Effector CD4-positive, alpha-beta T cell (primary cell): Measurements from ENCODE around the gene STRA6.

Experiments
- DNase-seq: peaks from one replicate; pipeline ENCODE4 v3.0.0-alpha.2; 2020

Gene STRA6

DNA sequence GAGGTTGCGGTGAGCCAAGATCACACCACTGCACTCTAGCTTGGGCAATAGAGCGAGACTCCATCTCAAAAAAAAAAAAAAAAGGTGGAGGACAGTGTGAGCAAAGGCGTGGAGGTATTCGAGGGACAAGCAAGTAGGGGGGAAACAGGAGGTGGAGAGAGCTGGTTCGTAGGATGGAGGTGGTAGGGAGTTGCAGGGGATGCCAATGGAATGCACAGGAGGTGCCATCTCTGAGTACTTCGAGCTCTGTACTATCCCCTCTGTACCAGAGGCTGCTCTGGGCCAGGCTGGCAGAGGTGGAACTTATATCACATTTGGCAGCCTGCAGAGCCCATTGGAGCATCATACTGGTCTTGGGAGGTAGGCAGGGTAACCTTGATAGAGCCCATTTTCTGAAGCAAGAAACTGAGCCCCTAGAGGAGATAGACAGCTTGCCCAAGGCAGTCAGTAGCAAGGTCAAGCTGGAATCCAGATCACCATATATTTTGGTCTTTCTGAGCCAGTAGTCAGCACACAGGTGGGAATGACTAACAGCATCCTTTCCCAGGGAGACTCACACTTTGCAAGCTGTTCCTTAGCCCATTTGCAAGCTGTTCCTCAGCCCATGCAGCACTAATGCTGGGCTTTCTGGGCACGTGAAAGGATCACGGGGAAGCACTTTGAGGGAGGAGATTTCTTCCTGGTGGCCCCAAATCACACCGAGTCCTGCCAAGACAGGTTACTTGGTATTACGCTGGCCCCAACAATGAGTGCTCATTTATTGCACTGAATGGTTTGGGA is 24.4 kb upstream of the STRA6 start:
- no peak for DNase-seq

GRCh38 chr15:74225928-74226327 is 23.3 kb upstream of the STRA6 start:
- no peak for DNase-seq

DNA sequence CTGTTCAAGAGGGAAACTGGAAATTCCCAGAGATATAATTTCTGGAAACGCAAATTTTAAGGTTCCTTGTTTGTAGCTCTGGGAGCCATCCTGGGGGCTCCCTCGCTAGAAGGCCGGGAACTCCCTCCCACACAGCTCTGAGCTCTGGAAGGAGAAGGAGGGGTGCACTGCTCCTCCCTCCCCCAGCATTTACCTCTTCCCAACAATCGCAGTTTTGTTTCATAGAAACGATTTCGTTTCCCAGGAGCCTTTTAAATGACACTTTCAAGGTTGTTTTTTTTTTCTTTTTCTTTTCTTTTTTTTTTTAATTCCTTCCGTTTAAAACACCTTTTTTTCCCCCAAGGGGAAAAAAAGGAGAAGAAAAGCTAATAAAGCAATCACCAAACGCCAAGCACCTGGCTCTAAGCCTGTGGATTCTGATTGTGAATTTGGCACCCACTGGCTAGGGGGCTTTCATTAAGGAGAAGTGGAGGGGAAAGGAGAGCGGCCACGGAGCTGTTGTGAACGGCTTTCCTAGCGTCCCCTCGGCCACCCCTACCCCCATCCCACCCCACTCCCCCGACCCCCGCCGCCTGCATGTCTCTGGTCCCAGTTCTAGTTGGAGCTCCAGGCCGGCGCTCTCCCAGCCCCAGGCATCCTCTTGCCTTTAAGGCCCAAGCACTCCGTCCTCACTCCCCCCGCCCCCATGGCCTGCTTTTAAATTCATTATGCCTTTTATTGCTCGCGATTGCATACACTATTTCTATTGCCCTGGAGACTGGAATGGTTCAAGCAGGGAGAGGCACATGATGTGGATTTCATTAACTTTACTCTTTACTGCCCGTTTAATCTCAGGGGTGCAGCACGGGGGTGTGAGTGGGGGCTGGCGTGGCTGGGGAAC is 19.9 kb upstream of the STRA6 start:
- DNase-seq = no peak

GRCh38 chr15:74221399-74222239 is 19.0 kb upstream of the STRA6 start:
- DNase-seq = no peak

DNA sequence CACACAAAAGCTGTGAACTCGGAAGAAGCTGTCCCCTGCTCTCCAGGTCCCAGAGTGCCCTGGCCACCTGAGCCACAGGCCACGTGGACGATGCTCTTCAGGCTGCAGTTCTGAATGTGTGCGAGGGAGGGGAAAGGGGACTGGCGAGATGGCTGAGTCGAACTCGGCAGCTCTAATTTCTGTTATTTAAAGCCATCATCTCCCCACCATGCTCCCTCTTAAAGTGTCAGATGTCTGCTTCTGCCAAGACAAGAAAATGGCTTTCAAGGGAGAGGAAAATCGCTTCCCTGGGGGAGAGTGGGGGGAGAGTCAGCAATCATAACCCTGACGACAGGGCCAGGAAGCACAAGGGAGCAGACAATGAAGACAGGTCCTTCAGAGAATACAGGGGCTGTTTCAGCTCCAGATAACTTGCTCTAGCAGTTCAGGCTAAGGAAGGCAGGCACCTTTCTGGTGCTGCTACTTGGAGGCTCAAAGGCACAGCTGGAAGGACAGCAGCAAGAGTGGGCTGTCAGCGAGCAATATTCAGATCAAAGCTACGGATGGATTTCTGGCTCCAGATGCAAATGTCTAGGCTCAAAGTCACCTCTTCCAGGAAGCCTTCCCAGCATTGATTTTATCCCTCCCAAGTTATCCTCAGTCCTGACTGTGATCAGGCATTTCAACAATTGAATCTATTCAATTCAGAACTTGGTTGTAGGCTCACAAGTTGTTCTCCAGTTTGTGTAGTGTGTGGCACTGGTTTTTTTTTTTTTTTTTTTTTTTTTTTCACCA is 18.1 kb upstream of the STRA6 start:
- DNase-seq = no peak

DNA sequence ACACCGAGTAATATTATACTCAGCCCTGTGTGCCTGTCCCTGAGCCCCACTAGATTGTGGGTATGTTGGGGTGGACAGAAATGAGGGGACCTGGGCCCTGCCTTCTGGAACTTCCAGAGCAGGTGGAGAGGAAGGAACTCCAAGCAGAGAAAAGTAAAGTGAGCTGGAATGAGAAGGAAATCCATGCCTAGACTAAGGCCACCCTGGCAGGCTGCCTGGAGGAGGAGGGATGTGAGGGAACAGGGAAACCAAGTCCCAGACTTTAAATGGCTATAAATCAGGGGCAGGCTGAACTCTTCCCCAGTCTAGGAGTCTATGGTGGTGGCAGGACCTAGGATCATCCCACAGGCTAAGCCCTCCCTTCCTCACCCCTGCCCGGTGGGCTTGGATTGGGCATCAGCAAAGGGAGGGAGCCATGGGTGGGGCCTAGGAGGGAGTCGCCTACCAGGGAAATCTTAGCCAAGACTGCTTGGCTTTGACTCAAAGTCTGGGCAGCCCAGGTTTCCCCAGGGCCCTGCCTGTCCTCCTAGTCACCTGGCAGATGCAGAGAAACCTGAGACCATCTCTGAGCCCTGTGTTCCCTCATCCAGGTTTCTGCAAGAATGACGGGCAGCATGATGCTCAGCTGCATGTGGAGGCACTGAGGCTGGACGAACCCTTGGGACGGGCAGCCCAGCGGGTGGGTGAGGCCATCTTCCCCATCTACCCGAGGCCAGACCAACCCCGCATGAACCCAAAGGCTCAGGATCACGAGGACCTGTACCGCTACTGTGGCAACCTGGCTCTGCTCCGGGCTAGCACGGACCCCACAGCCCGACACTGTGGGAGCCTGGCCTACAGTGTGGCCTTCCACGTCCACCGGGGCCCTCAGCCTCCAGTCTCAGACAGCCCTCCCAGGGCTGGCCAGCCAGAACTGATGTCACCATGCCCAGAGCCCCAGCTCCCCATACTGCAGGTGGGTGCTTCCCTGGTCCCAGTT is 15.6 kb upstream of the STRA6 start:
- DNase-seq = no peak

DNA sequence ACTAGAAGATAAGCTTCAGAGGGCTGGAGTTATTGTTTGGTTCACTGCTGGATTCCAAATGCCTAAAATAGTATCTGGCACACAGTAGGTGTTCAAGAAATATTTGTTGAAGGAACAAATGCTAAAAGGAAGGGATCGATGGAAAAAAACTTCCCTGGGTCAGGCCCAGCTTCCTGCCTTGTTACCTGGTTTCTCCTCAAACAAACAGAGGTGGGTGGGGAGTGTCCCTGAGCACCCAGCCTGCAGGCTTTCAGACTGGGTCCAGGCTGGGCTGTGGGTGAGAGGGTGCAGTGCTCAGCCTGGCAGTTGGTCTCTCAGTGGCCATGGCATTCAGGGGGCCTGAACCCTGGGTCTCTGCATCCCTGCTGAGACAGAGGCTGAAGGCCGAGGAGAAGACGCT is 14.4 kb upstream of the STRA6 start:
- DNase-seq = no peak

- no peak for DNase-seq
Observed at GRCh38 chr15:74215958-74216357, 13.4 kb upstream of the STRA6 start.

DNA sequence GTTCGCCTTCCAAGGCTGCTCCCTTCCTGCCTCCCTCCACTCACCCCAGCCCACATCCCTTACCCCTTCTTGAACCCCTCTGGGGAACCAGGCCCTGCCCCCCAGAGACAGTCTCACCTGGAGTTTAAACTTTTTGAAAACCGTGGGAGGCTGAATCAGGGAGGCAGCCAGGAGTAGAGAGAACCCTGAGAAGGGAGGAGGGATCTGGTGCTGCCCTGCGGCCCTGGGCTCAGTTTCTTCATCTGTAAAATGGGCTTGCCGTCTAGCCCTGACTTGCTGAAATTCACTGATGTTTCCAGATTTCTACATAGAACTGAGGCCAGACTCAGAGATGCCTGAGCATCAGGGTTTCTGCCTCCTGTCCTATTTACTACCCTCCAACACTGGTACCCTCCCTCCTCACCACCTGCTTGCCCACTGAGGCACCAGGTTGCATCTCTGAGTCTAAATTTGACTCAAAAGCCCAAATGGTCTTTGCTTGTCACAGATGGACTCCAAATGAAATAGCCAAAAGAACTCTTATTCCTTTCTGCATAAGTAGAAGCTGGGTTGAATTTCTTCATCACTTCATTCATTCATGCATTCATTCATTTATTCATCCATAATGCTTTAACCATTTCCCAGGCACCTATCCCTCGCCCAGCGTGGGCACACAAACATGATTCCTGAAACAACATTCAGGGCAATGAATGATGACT is 11.9 kb upstream of the STRA6 start:
- DNase-seq = no peak

- no peak for DNase-seq
Observed at GRCh38 chr15:74213858-74214284, 11.3 kb upstream of the STRA6 start.

GRCh38 chr15:74212494-74212893 is 9.9 kb upstream of the STRA6 start:
- no peak for DNase-seq

DNA sequence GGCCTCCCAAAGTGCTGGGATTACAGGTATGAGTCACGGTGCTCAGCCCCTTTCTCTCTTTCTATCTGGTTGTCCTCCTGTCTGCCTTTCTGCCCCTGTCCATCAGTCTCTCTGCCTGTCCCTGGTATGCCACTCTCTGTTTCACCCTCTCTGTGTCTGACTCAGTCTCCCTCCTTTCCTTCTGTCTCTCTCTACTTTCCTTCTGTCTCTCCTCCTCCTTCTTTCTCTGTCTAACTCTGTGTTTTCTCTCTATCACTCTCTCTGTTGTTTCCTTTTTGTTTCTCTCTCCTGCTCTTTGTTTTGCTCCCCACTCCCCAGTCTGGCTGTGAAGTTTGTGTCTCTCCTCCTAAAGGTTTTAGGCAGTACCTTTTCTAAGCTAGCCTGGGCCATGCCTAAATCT is 9.1 kb upstream of the STRA6 start:
- DNase-seq = no peak

DNA sequence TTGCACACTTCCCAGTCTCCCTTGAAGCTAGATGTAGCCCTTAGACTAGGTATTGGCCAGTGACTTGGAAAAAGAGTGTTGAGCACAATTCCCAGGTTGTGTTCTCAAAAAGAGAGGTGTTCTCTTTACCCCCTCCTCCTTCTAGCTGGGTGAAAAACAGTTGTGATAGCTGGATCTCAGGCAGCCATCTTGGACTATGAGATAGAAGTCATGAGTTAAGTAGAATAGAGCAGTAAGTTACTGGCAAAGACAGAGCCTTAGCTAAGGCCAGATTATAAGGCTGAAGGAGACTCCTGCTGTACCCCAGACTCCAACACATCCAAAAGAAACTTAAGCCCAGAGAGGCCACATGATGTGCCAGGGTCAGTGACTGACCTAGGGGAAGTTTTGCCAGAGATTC is 8.1 kb upstream of the STRA6 start:
- no peak for DNase-seq

- DNase-seq = no peak
Observed at GRCh38 chr15:74209997-74210671, 7.5 kb upstream of the STRA6 start.

GRCh38 chr15:74209560-74209958 is 7.0 kb upstream of the STRA6 start:
- DNase-seq = no peak

DNA sequence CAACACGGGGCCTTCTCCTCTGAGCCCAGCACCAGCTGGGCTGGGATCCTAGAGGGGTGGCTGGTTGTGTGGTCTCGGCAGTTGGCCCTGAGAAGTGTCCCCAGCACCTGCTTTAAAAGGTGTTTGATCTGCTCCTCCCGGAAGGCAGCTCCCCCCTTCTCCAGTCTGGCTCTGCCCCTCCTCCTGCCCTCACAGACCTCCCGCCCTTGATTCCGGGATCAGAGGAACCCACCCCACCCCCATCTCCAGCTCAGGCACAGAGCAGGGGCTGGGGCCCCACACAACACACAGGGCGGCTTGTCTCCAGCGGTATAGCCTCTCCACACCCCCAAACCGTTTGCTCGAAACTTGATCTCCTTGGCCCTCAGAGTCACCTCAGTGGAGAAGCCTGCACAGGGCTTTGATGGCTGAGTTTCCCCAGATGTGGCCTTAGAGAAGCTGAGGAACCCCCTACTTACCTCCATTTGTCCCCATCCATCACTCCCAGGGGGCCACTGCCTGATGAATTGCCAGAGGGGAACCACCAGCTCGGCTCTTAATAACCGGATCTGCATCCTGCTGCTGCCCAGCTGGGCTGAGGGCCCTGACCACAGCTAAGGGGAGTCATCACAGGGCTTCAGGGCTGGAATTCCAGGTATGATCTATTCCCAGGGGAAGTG is 6.4 kb upstream of the STRA6 start:
- DNase-seq = no peak

DNA sequence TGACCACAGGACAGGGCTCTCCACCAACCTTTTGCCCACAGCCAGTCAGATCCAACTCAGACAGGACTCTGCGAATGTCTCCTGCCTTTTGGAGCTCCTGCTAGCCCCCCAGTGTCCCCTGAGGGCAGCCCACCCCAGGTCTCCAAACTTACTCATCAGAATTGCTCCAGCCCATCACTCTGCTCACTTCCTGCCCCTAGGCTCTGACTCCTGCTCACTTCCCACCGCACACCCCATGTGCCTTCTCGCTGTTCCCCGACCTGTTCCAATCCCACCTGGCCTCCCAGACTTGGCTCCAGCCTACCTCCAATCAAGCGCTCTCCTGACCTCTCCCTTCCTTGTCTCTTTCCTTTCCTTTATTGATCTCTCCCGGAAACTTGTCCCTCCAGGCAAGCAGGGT is 5.9 kb upstream of the STRA6 start:
- no peak for DNase-seq

GRCh38 chr15:74207652-74208440 is 5.3 kb upstream of the STRA6 start:
- DNase-seq = no peak
